H1 (cell line): ENCODE data around the gene NUDT1. TPM values are rescaled to one million over a fixed set of nuclear protein-coding genes. Genes with fewer than 3 reads are reported as not detected.

Source experiments
- CTCF ChIA-PET: fragments of 300-600 bp; sonication (Branson Sonifier 250); formaldehyde crosslinking; loops from one replicate; lab custom pipeline; 2021; ENCODE audit not compliant: partially characterized antibody; lab: Charles Lee
- POLR2A ChIA-PET: fragments of 300-600 bp; sonication (Branson Sonifier 250); formaldehyde crosslinking; loops from one replicate; lab custom pipeline; 2021; ENCODE audit warnings: inconsistent platforms; ENCODE audit not compliant: partially characterized antibody; lab: Charles Lee
- DNase-seq, 2 experiments: peaks; one replicate each; pipeline versions ENCODE4 v3.0.0 to v3.0.0-alpha.2; 2010 to 2022; ENCODE audit warnings: low spot score in 2 of 2, low read depth in 1 of 2, mixed read lengths in 1 of 2
- FAIRE-seq: peaks from 2 replicates; lab custom pipeline; 2011; peaks lifted over from hg19 to GRCh38; lab: Jason Lieb, UNC
- H2AFZ ChIP-seq: 2 replicates; pipeline ENCODE4 v1.8.1; 2012; ENCODE audit warnings: low read length, inconsistent platforms
- H2AK5ac ChIP-seq: 2 replicates; pipeline ENCODE4 v1.6.1; 2013; ENCODE audit warnings: low read depth, low read length
- H2BK120ac ChIP-seq: replicated peaks from 2 replicates; pipeline ENCODE3; 2013; ENCODE audit warnings: low read depth, low read length, inconsistent platforms
- H2BK12ac ChIP-seq: 2 replicates; pipeline ENCODE4 v1.6.1; 2013; ENCODE audit warnings: low read depth, low read length
- H2BK15ac ChIP-seq: 2 replicates; pipeline ENCODE4 v1.6.1; 2013; ENCODE audit warnings: low read length
- H2BK20ac ChIP-seq: 2 replicates; pipeline ENCODE4 v1.6.1; 2013; ENCODE audit warnings: low read length
- H2BK5ac ChIP-seq: 2 replicates; pipeline ENCODE4 v1.6.1; 2013; ENCODE audit warnings: low read depth, low read length
- H3K14ac ChIP-seq: 2 replicates; pipeline ENCODE4 v1.6.1; 2013; ENCODE audit warnings: inconsistent platforms; ENCODE audit not compliant: insufficient read length
- H3K18ac ChIP-seq: 2 replicates; pipeline ENCODE4 v1.6.1; 2013; ENCODE audit warnings: low read length; ENCODE audit errors: extremely low read depth
- H3K23ac ChIP-seq: 2 replicates; pipeline ENCODE4 v1.6.1; 2013; ENCODE audit warnings: inconsistent platforms; ENCODE audit not compliant: insufficient read length
- H3K23me2 ChIP-seq: 2 replicates; pipeline ENCODE4 v1.6.1; 2013; ENCODE audit warnings: low read depth, low read length
- H3K27ac ChIP-seq: 2 replicates; pipeline ENCODE4 v1.6.1; 2011; ENCODE audit warnings: low read depth, low read length, inconsistent platforms
- H3K27me3 ChIP-seq, 4 experiments: replicated peaks in 1 of 4; 1 replicate in 1 of 4; 2 replicates in 3 of 4; pipeline versions ENCODE4 v1.6.1 to v1.8.1; 2011 to 2013; ENCODE audit warnings: low read length in 3 of 4, mild to moderate bottlenecking in 3 of 4, inconsistent platforms in 2 of 4, mixed read lengths in 2 of 4, moderate library complexity in 1 of 4; ENCODE audit not compliant: control insufficient read depth in 3 of 4, insufficient read depth in 3 of 4; ENCODE audit errors: extremely low read depth in 1 of 4
- H3K36me3 ChIP-seq, 4 experiments: 2 replicates each; pipeline versions ENCODE4 v1.6.1 to v1.8.1; 2011 to 2013; ENCODE audit warnings: mild to moderate bottlenecking in 4 of 4, low read length in 3 of 4, moderate library complexity in 2 of 4, control low read depth in 1 of 4, inconsistent platforms in 1 of 4; ENCODE audit not compliant: insufficient read depth in 4 of 4, control insufficient read depth in 2 of 4
- H3K4ac ChIP-seq: replicated peaks from 2 replicates; pipeline ENCODE3; 2013; ENCODE audit warnings: low read length, low read depth, mixed read lengths, inconsistent platforms; ENCODE audit not compliant: insufficient read length
- H3K4me1 ChIP-seq, 4 experiments: replicated peaks in 1 of 4; 1 replicate in 1 of 4; 2 replicates in 3 of 4; pipeline versions ENCODE4 v1.6.1 to v1.8.1; 2011 to 2013; ENCODE audit warnings: low read length in 3 of 4, inconsistent platforms in 2 of 4, mixed read lengths in 1 of 4; ENCODE audit not compliant: insufficient read depth in 4 of 4, control insufficient read depth in 3 of 4
- H3K4me2 ChIP-seq, 2 experiments: 2 replicates each; pipeline versions ENCODE4 v1.6.1 to v1.8.1; 2011 to 2013; ENCODE audit warnings: low read depth in 2 of 2, low read length in 2 of 2, control low read depth in 1 of 2, inconsistent platforms in 1 of 2, mild to moderate bottlenecking in 1 of 2; ENCODE audit not compliant: insufficient read depth in 1 of 2
- H3K4me3 ChIP-seq, 4 experiments: fragments of 200-600, 300-600 bp in 1 of 4; sonication (generic), shearing (Covaris generic), sonication (Bioruptor Twin) in 1 of 4; 2 replicates each; pipeline versions ENCODE4 v1.5.1 to v1.8.1; 2011 to 2016; ENCODE audit warnings: low read length in 4 of 4, low read depth in 3 of 4, control low read depth in 2 of 4, inconsistent platforms in 2 of 4, mild to moderate bottlenecking in 2 of 4, mixed read lengths in 1 of 4, moderate library complexity in 1 of 4; ENCODE audit not compliant: insufficient read depth in 2 of 4; ENCODE audit errors: extremely low read depth in 1 of 4
- H3K56ac ChIP-seq: replicated peaks from 2 replicates; pipeline ENCODE3; 2013; ENCODE audit warnings: low read depth, mild to moderate bottlenecking, mixed read lengths, low read length, inconsistent platforms; ENCODE audit not compliant: insufficient read length
- H3K79me1 ChIP-seq: 2 replicates; pipeline ENCODE4 v1.6.1; 2013; ENCODE audit warnings: low read depth, low read length, control low read depth
- H3K79me2 ChIP-seq, 2 experiments: 2 replicates each; pipeline versions ENCODE4 v1.6.1 to v1.8.1; 2012 to 2013; ENCODE audit warnings: low read length in 2 of 2, mild to moderate bottlenecking in 2 of 2, inconsistent platforms in 1 of 2; ENCODE audit not compliant: insufficient read depth in 2 of 2, control insufficient read depth in 1 of 2
- H3K9ac ChIP-seq, 4 experiments: replicated peaks in 1 of 4; 1 replicate in 1 of 4; 2 replicates in 3 of 4; pipeline versions ENCODE4 v1.6.1 to v1.8.1; 2011 to 2013; ENCODE audit warnings: low read depth in 3 of 4, low read length in 3 of 4, control low read depth in 2 of 4, mild to moderate bottlenecking in 2 of 4, moderate library complexity in 2 of 4, inconsistent platforms in 1 of 4; ENCODE audit errors: extremely low read depth in 1 of 4
- H3K9me3 ChIP-seq, 2 experiments: 2 replicates each; pipeline versions ENCODE4 v1.6.1 to v1.8.1; 2012 to 2013; ENCODE audit warnings: mild to moderate bottlenecking in 2 of 2, moderate library complexity in 2 of 2, control low read depth in 1 of 2, inconsistent platforms in 1 of 2, low read depth in 1 of 2, low read length in 1 of 2, mixed read lengths in 1 of 2; ENCODE audit not compliant: insufficient read depth in 2 of 2
- H4K20me1 ChIP-seq, 2 experiments: replicated peaks in 1 of 2; 2 replicates each; pipeline versions ENCODE3 to v1.8.1; 2011 to 2013; ENCODE audit warnings: inconsistent platforms in 2 of 2, low read length in 2 of 2, mild to moderate bottlenecking in 1 of 2; ENCODE audit not compliant: insufficient read depth in 2 of 2, control insufficient read depth in 1 of 2
- H4K5ac ChIP-seq: 2 replicates; pipeline ENCODE4 v1.6.1; 2013; ENCODE audit warnings: low read length, low read depth, mixed read lengths, inconsistent platforms; ENCODE audit not compliant: insufficient read length
- H4K8ac ChIP-seq: 2 replicates; pipeline ENCODE4 v1.8.0; 2013; ENCODE audit warnings: mild to moderate bottlenecking, moderate library complexity, low read length, inconsistent platforms; ENCODE audit not compliant: insufficient read depth; ENCODE audit errors: extremely low read depth
- H4K91ac ChIP-seq: replicated peaks from 2 replicates; pipeline ENCODE3; 2013; ENCODE audit warnings: low read length, mixed read lengths, inconsistent platforms; ENCODE audit not compliant: insufficient read length
- BACH1 ChIP-seq: IDR thresholded peaks from 2 replicates; pipeline ENCODE4 v1.6.1; 2012; ENCODE audit warnings: low read length, improper control_type of control experiment
- CHD2 ChIP-seq: IDR thresholded peaks from 2 replicates; pipeline ENCODE4 v1.6.1; 2012; ENCODE audit warnings: low read length, improper control_type of control experiment
- EP300 ChIP-seq, 2 experiments: IDR thresholded peaks; 1 replicate in 1 of 2; 2 replicates in 1 of 2; pipeline ENCODE4 v1.6.1; 2011 to 2012; ENCODE audit warnings: low read depth in 2 of 2, low read length in 2 of 2, mild to moderate bottlenecking in 2 of 2, borderline replicate concordance in 1 of 2, inconsistent platforms in 1 of 2, moderate library complexity in 1 of 2
- FOSL1 ChIP-seq: IDR thresholded peaks from 2 replicates; pipeline ENCODE4 v1.6.1; 2011; ENCODE audit warnings: mild to moderate bottlenecking, low read depth, low read length, moderate library complexity; ENCODE audit not compliant: insufficient read depth
- GTF2F1 ChIP-seq: IDR thresholded peaks from 2 replicates; pipeline ENCODE4 v1.6.1; 2012; ENCODE audit warnings: low read depth, low read length, improper control_type of control experiment, borderline replicate concordance
- HDAC2 ChIP-seq, 2 experiments: fragments of 300-600 bp in 1 of 2; sonication (generic) in 1 of 2; IDR thresholded peaks; 2 replicates each; pipeline ENCODE4 v1.6.1; 2011 to 2012; ENCODE audit warnings: low read depth in 2 of 2, low read length in 2 of 2, mild to moderate bottlenecking in 2 of 2, moderate library complexity in 2 of 2, borderline replicate concordance in 1 of 2, inconsistent platforms in 1 of 2
- HDAC6 ChIP-seq: IDR thresholded peaks from one replicate; pipeline ENCODE4 v1.7.1; 2012; ENCODE audit warnings: low read depth, mild to moderate bottlenecking, inconsistent platforms, low read length, moderate library complexity
- JUND ChIP-seq: IDR thresholded peaks from 2 replicates; pipeline ENCODE4 v1.6.1; 2011; ENCODE audit warnings: mild to moderate bottlenecking, improper control_type of control experiment, low read length
- KDM5A ChIP-seq: fragments of 200-600 bp; IDR thresholded peaks from 2 replicates; pipeline ENCODE4 v1.7.1; 2012; ENCODE audit warnings: mild to moderate bottlenecking, low read length, inconsistent platforms, mixed read lengths
- NRF1 ChIP-seq: IDR thresholded peaks from 2 replicates; pipeline ENCODE4 v1.6.1; 2011; ENCODE audit warnings: mild to moderate bottlenecking, low read depth, low read length, improper control_type of control experiment
- RXRA ChIP-seq: IDR thresholded peaks from 2 replicates; pipeline ENCODE4 v1.6.1; 2011; ENCODE audit warnings: low read depth, mild to moderate bottlenecking, low read length, moderate library complexity; ENCODE audit not compliant: insufficient read depth
- SIN3A ChIP-seq, 2 experiments: IDR thresholded peaks in 1 of 2; conservative IDR thresholded peaks in 1 of 2; 2 replicates each; pipeline ENCODE4 v1.6.1; 2011 to 2012; ENCODE audit warnings: low read length in 2 of 2, improper control_type of control experiment in 1 of 2, low read depth in 1 of 2, mild to moderate bottlenecking in 1 of 2
- TBP ChIP-seq: IDR thresholded peaks from 2 replicates; pipeline ENCODE4 v1.6.1; 2011; ENCODE audit warnings: low read depth, low read length, improper control_type of control experiment
- TEAD4 ChIP-seq: IDR thresholded peaks from 2 replicates; pipeline ENCODE4 v1.6.1; 2012; ENCODE audit warnings: low read depth, low read length, inconsistent platforms, mixed read lengths
- WGBS, 2 experiments: shearing (Covaris generic) in 1 of 2; methylation state at CpG; one replicate each; pipeline versions ENCODE4 v1.1.6 to v1.1.7; 2013 to 2015; ENCODE audit warnings: low lambda C conversion rate in 2 of 2, mixed read lengths in 2 of 2, inconsistent platforms in 1 of 2, low coverage in 1 of 2, missing lambda C conversion rate in 1 of 2; ENCODE audit not compliant: insufficient replicate concordance in 2 of 2, insufficient coverage in 1 of 2, insufficient read length in 1 of 2; ENCODE audit errors: extremely low coverage in 1 of 2, missing lambda C conversion rate in 1 of 2; 5-methylcytosine and 5-hydroxymethylcytosine counted together
- polyA plus RNA-seq, 7 experiments: library from polyadenylated mRNA; depleted of rRNA in 3 of 7; stranded (reverse) in 5 of 7; unstranded in 2 of 7; fragments of >200 nt in 5 of 7; fragments of 200-250 nt in 2 of 7; gene quantifications; 1 replicate in 5 of 7; 2 replicates in 1 of 7; 4 replicates in 1 of 7; pipeline versions ENCODE4 v1.2.1 to v1.2.3, GENCODE V29; 2011 to 2013; ENCODE audit warnings: missing spikeins in 2 of 7, mixed read lengths in 2 of 7
- total RNA-seq: library from RNA; stranded (reverse); fragmentation: NEBNext Ultra II Directional; extraction: Animal tissue kit (Norgen Biotek cat#: 25700); gene quantifications from 2 replicates; pipeline ENCODE4 v1.2.1, GENCODE V29; 2021

Gene NUDT1
- total and polyA plus RNA-seq, 2 of the 8 experiments (the other 6 are each of a cell fraction or from before 2014, with no cell fraction given) = 76.1 to 89.5 TPM

- Histone ChIP-seq H3K23me2 (no peaks in the 10 kb centered on the region), H3K27me3 (no peaks in the 10 kb centered on the region), H3K4me2 (no peak overlapping the region), H3K4ac (no peak overlapping the region), H3K18ac (no peak overlapping the region), H3K23ac (no peak overlapping the region), H3K4me3 (no peak overlapping the region), H3K79me2 (no peaks in the 10 kb centered on the region), H2BK12ac (no peak overlapping the region), H4K91ac (no peak overlapping the region), H3K79me1 (no peaks in the 10 kb centered on the region), H4K20me1 (peaks cover 0 to 2% of the 10 kb centered on the region in 2 experiments), H3K36me3 (peaks cover 0 to 10% (median 3%) of the 10 kb centered on the region in 4 experiments; a peak in 1 of 8 replicates), H2AK5ac (no peak overlapping the region), H3K4me1 (peaks cover 0 to 12% (median 6%) of the 10 kb centered on the region in 4 experiments; a peak in 6 of 7 replicates), H2BK120ac (no peak overlapping the region), H2BK20ac (no peak overlapping the region), H2AFZ (no peak overlapping the region), H3K9me3 (no peaks in the 10 kb centered on the region), H3K27ac (no peak overlapping the region; the same call in 1 of the 2 replicates), H3K14ac (no peak overlapping the region), H3K9ac (no peak overlapping the region), H3K56ac (no peak overlapping the region), H2BK5ac (0 out of 2 replicates have a peak overlapping the region, but pooled peaks have one; percentile 8), H4K8ac (no peak overlapping the region), H4K5ac (no peak overlapping the region), H2BK15ac (no peak overlapping the region)
- WGBS, 2 experiments = 96% methylated on average over 16 of the region's 20 CpGs; no CpG with 5 or more reads in 1 of the 2 experiments
- POLR2A ChIA-PET = interaction anchor here (1.1 to 1.7 kb wide), 4 partner anchors 23 to 82 kb away, joined by 4 to 7 read pairs (median 6); partner anchors contain the start of gene EIF3B
- CTCF ChIA-PET = interaction anchor here (0.6 to 1.6 kb wide), 7 partner anchors 12 to 155 kb away, joined by 3 to 9 read pairs (median 4); no protein-coding TSS in a partner anchor
- no peak for FAIRE-seq
- no peak for DNase-seq
- TF ChIP-seq CHD2 (no peak), NRF1 (no peak), FOSL1 (no peak), KDM5A (no peak), HDAC2 (IDR thresholded peaks at IDR 0.05; ENCODE audit: borderline replicate concordance in 1 of 2, low read depth in 2 of 2, low read length in 2 of 2) (no peak), GTF2F1 (no peak), TEAD4 (no peak), JUND (no peak), RXRA (no peak), TBP (no peak), SIN3A (conservative IDR thresholded peaks at IDR 0.05 in 1 of 2, IDR thresholded peaks at IDR 0.05 in 1 of 2; ENCODE audit: low read depth in 1 of 2, low read length in 2 of 2) (no peak), BACH1 (no peak), HDAC6 (no peak), EP300 (IDR thresholded peaks at IDR 0.05; ENCODE audit: borderline replicate concordance in 1 of 2, low read depth in 2 of 2, low read length in 2 of 2) (no peak)
These were observed 31.8 kb downstream of the NUDT1 start for GRCh38 chr7:2273866-2274265.
